Neural cell (in vitro differentiated cells): Measurements from ENCODE around the gene CROCC2. TPM values are rescaled to one million over a fixed set of nuclear protein-coding genes. Genes with fewer than 3 reads are reported as not detected.

Experiments
- H2AFZ ChIP-seq: fragments of 200-600, 300-800 bp; sonication (generic), shearing (Covaris generic); 2 replicates; pipeline ENCODE4 v1.6.0; 2014; ENCODE audit warnings: low read depth, mild to moderate bottlenecking, antibody characterized with exemption, low read length, moderate library complexity
- H3F3A ChIP-seq: fragments of 200-600 bp; shearing (Covaris generic); 2 replicates; pipeline ENCODE4 v1.6.1; 2016; ENCODE audit warnings: mild to moderate bottlenecking, moderate library complexity, mixed read lengths, antibody characterized with exemption, low read length; ENCODE audit not compliant: insufficient read depth, poor library complexity, severe bottlenecking
- H3K27ac ChIP-seq: fragments of 200-600, 300-800 bp; sonication (generic), shearing (Covaris generic); 2 replicates; pipeline ENCODE4 v1.5.1; 2014; ENCODE audit warnings: mild to moderate bottlenecking, low read length, moderate library complexity
- H3K27me3 ChIP-seq: fragments of 300-800, 200-600 bp; sonication (generic), shearing (Covaris generic); 2 replicates; pipeline ENCODE4 v1.6.0; 2014; ENCODE audit warnings: mild to moderate bottlenecking, low read depth, low read length, moderate library complexity; ENCODE audit not compliant: insufficient read depth
- H3K36me3 ChIP-seq: fragments of 300-800, 200-600 bp; sonication (generic), shearing (Covaris generic); 2 replicates; pipeline ENCODE4 v1.5.1; 2014; ENCODE audit warnings: mild to moderate bottlenecking, antibody characterized with exemption, low read length, moderate library complexity; ENCODE audit not compliant: insufficient read depth
- H3K4me2 ChIP-seq: fragments of 300-800, 200-600 bp; sonication (generic), shearing (Covaris generic); 2 replicates; pipeline ENCODE4 v1.6.0; 2014; ENCODE audit warnings: mild to moderate bottlenecking, low read length
- H3K4me3 ChIP-seq: fragments of 300-800, 200-600 bp; sonication (generic), shearing (Covaris generic); 2 replicates; pipeline ENCODE4 v1.5.1; 2014; ENCODE audit warnings: mild to moderate bottlenecking, low read length, moderate library complexity
- H3K79me2 ChIP-seq: fragments of 200-600 bp; shearing (Covaris generic); replicated peaks from 2 replicates; pipeline ENCODE4 v1.6.0; 2014; ENCODE audit warnings: mild to moderate bottlenecking, low read length, moderate library complexity; ENCODE audit not compliant: insufficient read depth
- H3K9ac ChIP-seq: fragments of 300-800, 200-600 bp; sonication (generic), shearing (Covaris generic); 2 replicates; pipeline ENCODE4 v1.6.1; 2016; ENCODE audit warnings: mild to moderate bottlenecking, low read length, mixed read lengths
- H3K9me2 ChIP-seq: fragments of 200-600 bp; shearing (Covaris generic); 2 replicates; pipeline ENCODE4 v1.6.1; 2016; ENCODE audit warnings: mild to moderate bottlenecking, low read length, mixed read lengths; ENCODE audit not compliant: insufficient read depth
- H3K9me3 ChIP-seq: fragments of 200-600, 300-800 bp; sonication (generic), shearing (Covaris generic); 2 replicates; pipeline ENCODE4 v1.6.1; 2016; ENCODE audit warnings: mild to moderate bottlenecking, mixed run types, low read length, moderate library complexity, mixed read lengths
- H4K20me1 ChIP-seq: fragments of 200-600 bp; shearing (Covaris generic); 2 replicates; pipeline ENCODE4 v1.6.1; 2016; ENCODE audit warnings: mild to moderate bottlenecking, mixed run types; ENCODE audit not compliant: insufficient read depth
- CTCF ChIP-seq: fragments of 450-650 bp; IDR thresholded peaks from 2 replicates; pipeline ENCODE4 v1.5.1; 2014; ENCODE audit warnings: antibody characterized with exemption, mild to moderate bottlenecking, moderate library complexity; ENCODE audit not compliant: poor library complexity, severe bottlenecking
- EP300 ChIP-seq: fragments of 450-650 bp; conservative IDR thresholded peaks from 2 replicates; pipeline ENCODE4 v1.6.1; 2014; ENCODE audit warnings: antibody characterized with exemption, mild to moderate bottlenecking, moderate library complexity; ENCODE audit not compliant: poor library complexity, severe bottlenecking
- EZH2 ChIP-seq: fragments of 200-600, 300-800 bp; shearing (Covaris generic), sonication (generic); IDR thresholded peaks from 2 replicates; pipeline ENCODE4 v1.6.1; 2014; ENCODE audit warnings: antibody characterized with exemption, low read length, borderline replicate concordance, mild to moderate bottlenecking; ENCODE audit not compliant: insufficient read depth, poor library complexity, severe bottlenecking
- MXI1 ChIP-seq: fragments of 450-650 bp; conservative IDR thresholded peaks from 2 replicates; pipeline ENCODE4 v1.6.1; 2014; ENCODE audit warnings: antibody characterized with exemption, mild to moderate bottlenecking; ENCODE audit not compliant: poor library complexity, severe bottlenecking
- POLR2AphosphoS5 ChIP-seq: IDR thresholded peaks from 2 replicates; pipeline ENCODE4 v1.6.1; 2012
- RAD21 ChIP-seq: fragments of 450-650 bp; conservative IDR thresholded peaks from 2 replicates; pipeline ENCODE4 v1.6.1; 2014; ENCODE audit warnings: antibody characterized with exemption, mild to moderate bottlenecking, moderate library complexity
- REST ChIP-seq: IDR thresholded peaks from 2 replicates; pipeline ENCODE4 v1.6.1; 2012; ENCODE audit warnings: borderline replicate concordance
- SMC3 ChIP-seq: fragments of 450-650 bp; conservative IDR thresholded peaks from 2 replicates; pipeline ENCODE4 v1.6.1; 2014; ENCODE audit warnings: antibody characterized with exemption, mild to moderate bottlenecking, moderate library complexity; ENCODE audit not compliant: poor library complexity
- TAF1 ChIP-seq: IDR thresholded peaks from 2 replicates; pipeline ENCODE4 v1.6.1; 2012; ENCODE audit warnings: low read depth
- polyA plus RNA-seq: library from polyadenylated mRNA; depleted of rRNA; stranded (reverse); fragments of >200 nt; gene quantifications from 2 replicates; pipeline ENCODE4 v1.2.3, GENCODE V29; 2014

Gene CROCC2
- polyA plus RNA-seq, 1 donor from 2014 or later, result 0.09 TPM

- no peaks in the 10 kb centered on the region for H3K36me3 ChIP-seq
- H3K4me2 ChIP-seq, result no peak overlapping the region
- no peak overlapping the region for H3K9ac ChIP-seq
- no peak overlapping the region for H2AFZ ChIP-seq
- H3K9me2 ChIP-seq, result no peaks in the 10 kb centered on the region
- H3K9me3 ChIP-seq, result no peaks in the 10 kb centered on the region
- no peaks in the 10 kb centered on the region for H3F3A ChIP-seq
- no peaks in the 10 kb centered on the region for H4K20me1 ChIP-seq
- no peak overlapping the region for H3K27ac ChIP-seq
- H3K79me2 ChIP-seq, result no peaks in the 10 kb centered on the region
- TF ChIP-seq EP300 (no peak), SMC3 (no peak), CTCF (no peak), REST (no peak), MXI1 (no peak), EZH2 (no peak), RAD21 (no peak), POLR2AphosphoS5 (no peak), TAF1 (no peak)
- H3K27me3 ChIP-seq, result no peaks in the 10 kb centered on the region
- no peak overlapping the region for H3K4me3 ChIP-seq
Measured at GRCh38 chr2:241009601-241010530, 103.7 kb downstream of the CROCC2 start.

- H3K36me3 ChIP-seq, result no peaks in the 10 kb centered on the region
- no peak overlapping the region for H2AFZ ChIP-seq
Measured at GRCh38 chr2:241010531-241011295, 104.6 kb downstream of the CROCC2 start.

More at GRCh38 chr2:241010531-241011295, 104.6 kb downstream of the CROCC2 start:
- no peaks in the 10 kb centered on the region for H3K9me2 ChIP-seq
- H3K4me3 ChIP-seq, result no peak overlapping the region
- H3K79me2 ChIP-seq, result no peaks in the 10 kb centered on the region
- no peaks in the 10 kb centered on the region for H4K20me1 ChIP-seq
- no peak overlapping the region for H3K9ac ChIP-seq
- H3K27ac ChIP-seq, result no peak overlapping the region
- no peak overlapping the region for H3K4me2 ChIP-seq
- no peaks in the 10 kb centered on the region for H3K9me3 ChIP-seq
- H3F3A ChIP-seq, result no peaks in the 10 kb centered on the region
- H3K27me3 ChIP-seq, result no peaks in the 10 kb centered on the region
- TF ChIP-seq RAD21 (no peak), POLR2AphosphoS5 (no peak), CTCF (no peak), MXI1 (no peak)
